ENCODE measurements around the gene DOCK2. TPM values are rescaled to one million over a fixed set of nuclear protein-coding genes. Genes with fewer than 3 reads are reported as not detected.

Gene DOCK2
- total RNA-seq = 100 to 1,000 TPM; 189 to 198 TPM

DNA sequence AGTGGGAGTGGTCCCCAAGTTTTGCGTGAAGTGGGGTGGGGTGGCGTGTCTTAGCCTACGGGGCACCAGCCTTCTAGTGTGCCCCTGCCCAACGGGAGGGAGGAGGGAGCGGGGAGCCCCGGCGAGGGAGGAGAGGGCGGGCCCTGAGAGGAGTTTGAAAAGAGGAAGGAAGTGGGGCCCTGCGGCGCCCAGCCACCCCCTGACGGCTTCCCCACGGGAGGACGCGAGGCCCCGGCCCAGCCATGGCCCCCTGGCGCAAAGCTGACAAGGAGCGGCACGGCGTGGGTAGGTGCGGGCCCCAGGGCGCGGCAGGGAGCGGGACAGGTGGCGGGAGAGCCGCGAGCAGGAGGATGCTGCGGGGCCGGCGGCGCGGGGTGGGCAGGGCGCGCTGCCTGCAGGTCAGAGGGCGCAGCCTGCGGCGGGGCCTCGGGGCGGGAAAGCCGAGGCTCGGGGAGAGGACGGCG lies at the start of gene DOCK2:
TSS of gene DOCK2 (plus strand) at position 191 of the 464 bp plus-strand sequence. CDS start at position 243, 52 bp downstream.
- H3K36me3 Mint-ChIP-seq (ENCODE audit: low read depth) = peaks cover 40% of the 10 kb centered on the region
- peaks cover 14% of the 10 kb centered on the region for H3K9me3 Mint-ChIP-seq (ENCODE audit: low read depth)
- ChIA-PET CTCF (interaction anchor here (1.0 to 1.4 kb wide), 3 partner anchors 10 to 56 kb away, joined by 3 to 5 read pairs (median 4); no protein-coding TSS in a partner anchor), POLR2A (interaction anchor here (0.6 to 1.4 kb wide), 5 partner anchors 10 to 169 kb away, joined by 3 to 14 read pairs (median 4); partner anchors contain the start of gene SPDL1)
- DNase-seq (peak; percentile 82), ATAC-seq (peak; percentile 77)
- intact Hi-C loops (cut with DNase I, micrococcal nuclease) = loop anchor here (1.0 to 5.0 kb wide), 6 partner anchors 12 to 800 kb away; partner anchors contain the start of gene SPDL1 (in 2 of the 2)
- no peaks in the 10 kb centered on the region for H3K27me3 Mint-ChIP-seq
- peak within 1 kb of the TSS; percentile 94 for H3K27ac Mint-ChIP-seq
- H3K4me3 Mint-ChIP-seq = peak within 1 kb of the TSS; percentile 89
- H3K4me1 Mint-ChIP-seq = peaks cover 46% of the 10 kb centered on the region

DNA sequence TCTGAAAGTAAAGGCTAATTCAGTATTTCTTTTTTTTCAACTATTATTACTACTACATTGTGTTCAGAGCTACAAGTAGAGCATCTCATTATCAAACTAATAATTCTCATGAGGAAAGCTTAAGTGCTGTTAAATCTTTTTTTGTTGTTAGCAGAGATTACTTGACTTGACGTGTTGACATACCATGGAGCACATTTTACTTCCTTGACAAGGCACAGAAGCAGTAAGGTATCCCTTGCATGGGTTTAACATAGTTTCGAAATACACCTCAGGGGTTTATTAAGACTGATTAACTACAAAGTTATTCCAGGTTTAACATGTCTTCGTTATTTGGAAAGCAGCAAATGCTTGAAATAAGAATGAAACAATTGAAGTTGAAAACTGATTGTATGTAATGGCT lies 46.5 kb upstream of the DOCK2 start:
- intact Hi-C loops (cut with DNase I, micrococcal nuclease) = no loop called here
- Mint-ChIP-seq H3K4me3 (no peak overlapping the region), H3K4me1 (peaks cover 10% of the 10 kb centered on the region), H3K27me3 (no peaks in the 10 kb centered on the region), H3K36me3 (ENCODE audit: low read depth) (peaks cover 55% of the 10 kb centered on the region), H3K27ac (no peak overlapping the region), H3K9me3 (ENCODE audit: low read depth) (no peaks in the 10 kb centered on the region)
- DNase-seq = no peak
- ChIA-PET POLR2A (no interaction called here), CTCF (interaction anchor here (0.8 kb wide), 1 partner anchor 16 kb away, joined by 3 read pairs; no protein-coding TSS in a partner anchor)
- ATAC-seq = no peak

DNA sequence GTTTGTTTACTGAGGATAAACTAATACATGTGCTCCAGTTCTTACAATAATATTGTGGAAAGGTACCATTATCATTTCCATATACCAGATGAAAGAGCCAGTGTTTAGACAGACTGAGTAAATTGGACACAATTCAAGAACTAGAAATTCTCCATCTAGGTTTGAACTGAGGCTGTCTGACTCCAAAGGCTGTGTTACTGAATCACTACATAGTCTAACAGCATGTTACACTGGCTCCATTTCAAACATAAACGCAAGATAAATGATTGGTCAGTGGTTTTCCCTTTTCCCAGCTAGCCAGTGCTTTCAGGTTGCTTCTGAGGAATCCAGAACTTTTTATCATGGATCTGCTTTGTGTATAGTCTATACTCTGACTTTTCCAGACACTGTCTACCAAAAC lies 45.4 kb upstream of the DOCK2 start:
- H3K27me3 Mint-ChIP-seq = no peaks in the 10 kb centered on the region
- no peak overlapping the region for H3K4me3 Mint-ChIP-seq
- ChIA-PET CTCF (no interaction called here), POLR2A (no interaction called here)
- intact Hi-C loops (cut with DNase I, micrococcal nuclease) = no loop called here
- no peak overlapping the region for H3K27ac Mint-ChIP-seq
- DNase-seq = no peak
- H3K36me3 Mint-ChIP-seq (ENCODE audit: low read depth) = peaks cover 60% of the 10 kb centered on the region
- H3K4me1 Mint-ChIP-seq = peaks cover under 1% of the 10 kb centered on the region
- ATAC-seq = no peak
- no peaks in the 10 kb centered on the region for H3K9me3 Mint-ChIP-seq (ENCODE audit: low read depth)

DNA sequence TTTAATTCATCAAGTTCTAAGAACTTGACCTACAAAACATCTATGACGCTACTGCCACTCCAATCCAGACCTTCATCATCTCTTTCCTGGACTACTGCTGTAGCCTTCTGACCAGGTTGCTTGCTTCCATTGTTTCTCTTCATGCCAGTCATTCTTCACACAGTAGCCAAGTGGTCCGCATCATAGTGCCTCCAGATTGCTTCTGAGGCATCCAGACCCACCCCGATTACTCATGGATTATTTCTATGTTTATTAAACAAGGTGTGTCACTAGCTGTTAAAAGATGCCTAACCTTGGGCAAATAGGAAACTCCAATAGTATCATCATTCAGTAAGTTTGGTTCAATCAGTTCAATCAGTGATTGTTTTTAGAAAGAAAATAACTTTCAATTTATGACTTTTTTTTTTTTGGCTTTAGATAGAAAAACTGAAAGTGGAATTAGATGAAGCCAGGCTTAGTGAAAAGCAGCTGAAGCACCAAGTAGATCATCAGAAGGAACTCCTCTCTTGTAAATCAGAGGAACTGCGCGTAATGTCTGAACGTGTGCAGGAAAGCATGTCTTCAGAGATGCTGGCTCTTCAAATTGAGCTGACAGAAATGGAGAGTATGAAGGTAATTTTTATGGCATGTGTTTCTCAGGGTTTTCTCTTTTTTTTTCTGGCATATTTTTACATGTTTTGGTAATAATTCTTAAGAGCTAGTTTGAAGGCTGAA lies 44.0 kb upstream of the DOCK2 start:
- H3K4me1 Mint-ChIP-seq = no peaks in the 10 kb centered on the region
- ATAC-seq = no peak
- intact Hi-C loops (cut with DNase I, micrococcal nuclease) = loop anchor here in 1 of 2 experiments (1.0 kb wide), 1 partner anchor 9 kb away; no protein-coding TSS in a partner anchor
- H3K27ac Mint-ChIP-seq = no peak overlapping the region
- no peak for DNase-seq
- no peaks in the 10 kb centered on the region for H3K9me3 Mint-ChIP-seq (ENCODE audit: low read depth)
- ChIA-PET CTCF (interaction anchor here (0.6 to 1.0 kb wide), 5 partner anchors 8 to 1225 kb away, joined by 3 to 4 read pairs (median 3); partner anchors contain the start of gene DOCK2), POLR2A (no interaction called here)
- H3K27me3 Mint-ChIP-seq = no peaks in the 10 kb centered on the region
- peaks cover 71% of the 10 kb centered on the region for H3K36me3 Mint-ChIP-seq (ENCODE audit: low read depth)
- H3K4me3 Mint-ChIP-seq = no peak overlapping the region

DNA sequence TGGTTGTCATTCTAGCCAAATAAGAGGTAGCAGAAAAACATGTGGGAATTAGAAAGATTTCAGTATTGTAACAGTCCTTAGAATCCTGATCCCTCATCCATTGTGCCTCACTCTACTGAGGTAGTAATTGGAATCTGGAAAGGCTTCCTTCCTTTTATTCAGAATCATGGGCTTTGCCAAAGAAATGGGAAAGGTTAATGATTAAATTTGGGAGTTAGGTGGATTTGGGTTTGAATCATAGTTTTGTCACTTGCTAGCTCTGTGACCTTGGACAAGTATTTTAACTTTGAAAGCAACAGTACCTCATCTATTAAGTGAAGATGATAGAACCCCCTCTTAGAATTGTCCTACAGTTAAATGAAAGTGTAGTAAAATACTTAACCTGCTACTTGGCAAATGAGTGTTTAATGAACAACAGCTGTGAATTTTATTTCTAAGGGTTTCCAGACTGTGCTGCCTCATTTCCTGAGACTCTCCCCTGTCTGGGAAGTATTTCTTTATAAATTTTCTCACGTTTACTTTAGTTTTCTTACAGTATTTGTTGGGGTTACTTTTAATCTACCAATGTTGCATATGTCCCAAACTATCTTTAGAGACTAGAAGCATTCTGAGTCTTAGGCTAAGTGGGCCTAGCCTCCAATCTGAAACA lies 41.8 kb upstream of the DOCK2 start:
- CTCF ChIA-PET = interaction anchor here (0.6 to 1.3 kb wide), 5 partner anchors 12 to 1178 kb away, joined by 3 to 5 read pairs (median 3); partner anchors contain the start of gene SPDL1

DNA sequence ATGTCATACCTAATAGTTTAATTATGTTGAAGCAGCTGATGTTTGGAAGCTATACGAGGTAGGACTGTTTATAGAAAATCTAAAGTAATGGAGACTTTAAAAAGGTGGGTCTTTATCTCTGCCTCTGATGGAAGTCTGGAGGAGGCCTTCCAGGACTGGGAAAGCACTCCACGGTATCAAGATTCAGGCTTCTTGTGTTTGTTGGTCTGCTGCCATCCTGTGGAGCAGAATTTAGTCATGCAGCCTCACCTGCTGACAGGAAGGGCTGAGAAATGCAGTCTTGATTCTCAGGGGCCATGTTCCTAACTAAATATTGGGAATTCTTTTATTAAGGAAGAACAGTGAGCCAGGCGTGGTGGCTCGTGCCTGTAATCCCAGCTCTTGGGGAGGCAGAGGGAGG lies 37.6 kb upstream of the DOCK2 start:
- POLR2A ChIA-PET = interaction anchor here (0.6 kb wide), 1 partner anchor 16 kb away, joined by 7 read pairs; the partner anchor contains the start of gene SPDL1
- ATAC-seq (no peak), DNase-seq (no peak)
- Mint-ChIP-seq H3K27me3 (no peaks in the 10 kb centered on the region), H3K36me3 (ENCODE audit: low read depth) (peaks cover 63% of the 10 kb centered on the region), H3K27ac (no peak overlapping the region), H3K4me1 (no peaks in the 10 kb centered on the region), H3K9me3 (ENCODE audit: low read depth) (no peaks in the 10 kb centered on the region), H3K4me3 (no peak overlapping the region)
- CTCF ChIA-PET = no interaction called here
- intact Hi-C loops (cut with DNase I, micrococcal nuclease) = no loop called here

More for the DNA sequence above, 41.8 kb upstream of the DOCK2 start:
- no peak for DNase-seq
- Mint-ChIP-seq H3K27ac (no peak overlapping the region), H3K4me1 (no peaks in the 10 kb centered on the region), H3K36me3 (ENCODE audit: low read depth) (peaks cover 65% of the 10 kb centered on the region), H3K27me3 (no peaks in the 10 kb centered on the region), H3K4me3 (no peak overlapping the region), H3K9me3 (ENCODE audit: low read depth) (no peaks in the 10 kb centered on the region)
- intact Hi-C loops (cut with DNase I, micrococcal nuclease) = no loop called here
- ATAC-seq = no peak
- POLR2A ChIA-PET = no interaction called here

DNA sequence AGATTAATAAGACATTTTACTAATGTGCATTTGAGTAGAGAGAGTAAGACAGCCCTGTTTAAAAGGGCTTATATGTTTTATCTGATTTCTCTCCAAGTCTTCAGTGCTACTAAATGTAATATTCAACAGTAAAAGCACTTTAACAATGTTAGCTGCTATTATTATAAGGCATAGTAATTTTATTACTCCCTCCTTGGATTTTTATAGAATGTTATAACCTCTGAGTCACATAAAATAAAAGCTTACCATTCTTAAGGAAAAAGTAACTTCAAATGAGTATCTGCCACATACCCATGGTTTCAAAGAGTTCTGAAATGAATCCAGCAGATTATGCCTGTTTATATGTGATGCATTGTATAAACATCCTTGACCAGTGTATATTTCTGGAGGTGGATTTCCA lies 34.5 kb upstream of the DOCK2 start:
- no peaks in the 10 kb centered on the region for H3K27me3 Mint-ChIP-seq
- DNase-seq (no peak), ATAC-seq (no peak)
- CTCF ChIA-PET = no interaction called here
- no peaks in the 10 kb centered on the region for H3K9me3 Mint-ChIP-seq (ENCODE audit: low read depth)
- POLR2A ChIA-PET = no interaction called here
- intact Hi-C loops (cut with DNase I, micrococcal nuclease) = no loop called here
- no peaks in the 10 kb centered on the region for H3K4me1 Mint-ChIP-seq
- no peak overlapping the region for H3K4me3 Mint-ChIP-seq
- H3K36me3 Mint-ChIP-seq (ENCODE audit: low read depth) = peaks cover 51% of the 10 kb centered on the region
- H3K27ac Mint-ChIP-seq = no peak overlapping the region

DNA sequence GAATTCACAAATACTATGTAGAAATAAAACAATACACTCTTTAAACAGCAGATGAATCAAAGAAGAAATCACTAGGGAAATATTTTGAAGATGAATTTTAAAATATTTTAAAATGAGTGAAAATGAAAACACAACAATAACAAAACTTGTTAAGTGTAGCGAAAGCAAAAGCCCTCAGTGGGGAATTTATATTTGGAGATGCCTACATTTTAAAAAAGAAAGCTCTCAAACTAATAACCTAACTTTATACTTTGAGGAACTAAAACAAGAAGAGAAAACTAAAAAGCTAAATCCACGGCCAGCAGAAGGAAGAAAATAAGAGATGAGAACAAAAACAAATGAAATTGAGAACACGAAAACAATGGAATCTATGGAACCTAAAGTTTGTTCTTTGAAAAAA lies 30.8 kb upstream of the DOCK2 start:
- POLR2A ChIA-PET = no interaction called here
- CTCF ChIA-PET = interaction anchor here (0.8 to 1.1 kb wide), 2 partner anchors 16 to 22 kb away, joined by 3 read pairs; no protein-coding TSS in a partner anchor
- Mint-ChIP-seq H3K27me3 (peaks cover 4% of the 10 kb centered on the region), H3K36me3 (ENCODE audit: low read depth) (peaks cover 32% of the 10 kb centered on the region), H3K27ac (no peak overlapping the region), H3K9me3 (ENCODE audit: low read depth) (peaks cover 5% of the 10 kb centered on the region), H3K4me3 (no peak overlapping the region), H3K4me1 (no peaks in the 10 kb centered on the region)
- no peak for DNase-seq
- no peak for ATAC-seq
- intact Hi-C loops (cut with DNase I, micrococcal nuclease) = no loop called here

DNA sequence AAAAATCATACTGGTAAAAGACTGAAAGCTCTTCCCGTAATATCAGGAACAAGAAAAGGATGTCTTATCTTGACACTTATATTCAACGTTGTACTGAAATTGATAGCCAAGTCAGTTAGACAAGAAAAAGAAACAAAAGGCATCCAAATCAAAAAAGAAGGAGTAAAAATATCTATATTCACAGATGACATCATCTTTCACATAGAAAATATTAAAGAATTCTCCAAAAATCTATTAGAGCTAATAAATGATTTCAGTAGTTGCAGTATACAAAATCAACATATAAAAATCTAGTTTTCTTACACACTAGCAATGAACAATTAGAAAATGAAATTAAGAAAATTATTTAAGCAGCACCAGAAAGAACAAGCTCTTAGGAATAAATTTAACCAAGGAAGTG lies 29.2 kb upstream of the DOCK2 start:
- CTCF ChIA-PET = no interaction called here
- DNase-seq (no peak), ATAC-seq (no peak)
- Mint-ChIP-seq H3K9me3 (ENCODE audit: low read depth) (peaks cover 5% of the 10 kb centered on the region), H3K36me3 (ENCODE audit: low read depth) (peaks cover 22% of the 10 kb centered on the region), H3K4me3 (no peak overlapping the region), H3K4me1 (no peaks in the 10 kb centered on the region), H3K27ac (no peak overlapping the region), H3K27me3 (peaks cover 9% of the 10 kb centered on the region)
- POLR2A ChIA-PET = no interaction called here
- intact Hi-C loops (cut with DNase I, micrococcal nuclease) = no loop called here

DNA sequence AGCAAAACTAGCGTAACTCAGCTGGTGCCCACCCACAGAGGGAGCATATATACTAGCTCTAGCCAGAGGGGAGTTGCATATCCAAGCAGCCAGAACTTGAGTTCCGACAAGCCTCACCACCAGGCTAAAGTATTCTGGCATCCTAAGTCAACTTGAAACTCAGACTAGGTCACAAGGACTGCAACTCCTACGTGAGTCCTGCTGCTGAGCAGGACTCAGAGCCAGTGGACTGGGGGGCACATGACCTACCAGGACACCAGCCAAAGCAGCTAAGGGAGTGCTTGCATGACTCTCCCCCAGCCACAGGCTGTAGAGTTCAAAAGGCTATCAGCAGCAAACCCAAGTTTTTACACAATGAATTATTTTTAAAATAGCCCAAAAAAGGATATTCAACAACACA lies 27.4 kb upstream of the DOCK2 start:
- Mint-ChIP-seq H3K36me3 (ENCODE audit: low read depth) (peaks cover 13% of the 10 kb centered on the region), H3K4me1 (no peaks in the 10 kb centered on the region), H3K4me3 (no peak overlapping the region), H3K9me3 (ENCODE audit: low read depth) (peaks cover 6% of the 10 kb centered on the region), H3K27me3 (peaks cover 13% of the 10 kb centered on the region), H3K27ac (no peak overlapping the region)
- DNase-seq (no peak), ATAC-seq (no peak)
- ChIA-PET CTCF (no interaction called here), POLR2A (no interaction called here)
- intact Hi-C loops (cut with DNase I, micrococcal nuclease) = no loop called here

DNA sequence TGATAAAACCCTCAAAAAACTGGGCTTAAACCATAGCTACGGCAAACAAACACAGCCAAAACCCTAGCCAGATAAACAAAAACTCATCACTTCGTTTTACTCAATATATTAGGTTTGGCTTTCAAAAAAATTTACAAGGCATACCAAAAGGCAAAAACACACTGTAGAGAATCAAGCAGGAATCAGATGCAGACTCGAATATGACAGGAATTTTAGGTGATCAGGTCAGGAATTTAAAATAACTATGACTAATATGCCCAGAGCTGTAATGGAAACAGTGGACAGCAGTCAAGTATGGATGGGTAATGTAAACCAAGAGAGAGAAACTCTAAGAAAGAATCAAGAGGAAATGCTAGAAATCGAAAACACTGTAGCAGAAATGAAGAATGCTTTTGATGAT lies 26.5 kb upstream of the DOCK2 start:
- Mint-ChIP-seq H3K36me3 (ENCODE audit: low read depth) (peaks cover 9% of the 10 kb centered on the region), H3K4me1 (no peaks in the 10 kb centered on the region), H3K27me3 (peaks cover 13% of the 10 kb centered on the region), H3K4me3 (no peak overlapping the region), H3K27ac (no peak overlapping the region), H3K9me3 (ENCODE audit: low read depth) (peaks cover 6% of the 10 kb centered on the region)
- CTCF ChIA-PET = interaction anchor here (0.6 kb wide), 1 partner anchor 14 kb away, joined by 3 read pairs; no protein-coding TSS in a partner anchor
- ATAC-seq = no peak
- DNase-seq = no peak
- intact Hi-C loops (cut with DNase I, micrococcal nuclease) = no loop called here
- POLR2A ChIA-PET = no interaction called here

Data from activated CD4-positive, alpha-beta T cell treated with anti-CD3 and anti-CD28 coated beads for 36 hours (primary cell).